Endothelial cell of umbilical vein (primary cell): ENCODE results near the gene TRIP13. TPM values are rescaled to one million over a fixed set of nuclear protein-coding genes. Genes with fewer than 3 reads are reported as not detected.
A peak's percentile ranks its signal among the peaks of the same experiment; 100 is the strongest.

Experiments
- BruUV-seq: library from RNA; stranded (reverse); fragments of 400-500 nt; replicated peaks from 2 replicates; lab custom pipeline; 2021; lab: Mats Ljungman, UMichigan
- CTCF ChIA-PET: fragments of 300-600, 350-600 bp; sonication (Branson Sonifier 250); formaldehyde crosslinking; loops from one replicate; lab custom pipeline; 2021; ENCODE audit warnings: antibody characterized with exemption, inconsistent platforms; lab: Charles Lee
- POLR2A ChIA-PET: fragments of 300-600, 350-600 bp; sonication (Branson Sonifier 250); formaldehyde crosslinking; loops from one replicate; lab custom pipeline; 2021; ENCODE audit warnings: antibody characterized with exemption, inconsistent platforms; lab: Charles Lee
- DNase-seq: peaks from one replicate; pipeline ENCODE4 v3.0.0-alpha.2; 2011; ENCODE audit warnings: low read depth, low spot score
- FAIRE-seq: peaks from 2 replicates; lab custom pipeline; 2011; peaks lifted over from hg19 to GRCh38; lab: Jason Lieb, UNC
- H2AFZ ChIP-seq: 2 replicates; pipeline ENCODE4 v1.6.0; 2012; ENCODE audit warnings: low read depth, low read length, control low read depth, inconsistent platforms
- H3K27ac ChIP-seq: 2 replicates; pipeline ENCODE4 v1.5.1; 2011; ENCODE audit warnings: low read depth, mild to moderate bottlenecking, control low read depth, low read length, moderate library complexity; ENCODE audit not compliant: insufficient read depth
- H3K27me3 ChIP-seq, 2 experiments: 2 replicates each; pipeline versions ENCODE4 v1.6.0 to v1.6.1; 2011; ENCODE audit warnings: low read length in 2 of 2, mixed read lengths in 1 of 2; ENCODE audit not compliant: control insufficient read depth in 2 of 2, insufficient read depth in 2 of 2
- H3K36me3 ChIP-seq, 2 experiments: 2 replicates in 1 of 2; 3 replicates in 1 of 2; pipeline ENCODE4 v1.5.1; 2011; ENCODE audit warnings: low read length in 2 of 2, mild to moderate bottlenecking in 1 of 2, moderate library complexity in 1 of 2; ENCODE audit not compliant: control insufficient read depth in 2 of 2, insufficient read depth in 2 of 2; ENCODE audit errors: extremely low read depth in 1 of 2
- H3K4me1 ChIP-seq: 3 replicates; pipeline ENCODE4 v1.5.1; 2011; ENCODE audit warnings: mild to moderate bottlenecking, low read length; ENCODE audit not compliant: control insufficient read depth, insufficient read depth; ENCODE audit errors: extremely low read depth
- H3K4me2 ChIP-seq: 2 replicates; pipeline ENCODE4 v1.6.1; 2011; ENCODE audit warnings: low read length, control low read depth, mixed read lengths; ENCODE audit not compliant: insufficient read depth
- H3K4me3 ChIP-seq, 3 experiments: fragments of 200-600 bp in 1 of 3; sonication (generic), shearing (Covaris generic) in 1 of 3; replicated peaks in 1 of 3; 2 replicates each; pipeline ENCODE4 v1.5.1; 2011 to 2016; ENCODE audit warnings: control low read depth in 3 of 3, low read length in 3 of 3, mild to moderate bottlenecking in 2 of 3, inconsistent platforms in 1 of 3, low read depth in 1 of 3, moderate library complexity in 1 of 3; ENCODE audit not compliant: insufficient read depth in 1 of 3
- H3K79me2 ChIP-seq: 2 replicates; pipeline ENCODE4 v1.6.0; 2012; ENCODE audit warnings: low read length, inconsistent platforms; ENCODE audit not compliant: control insufficient read depth, insufficient read depth
- H3K9ac ChIP-seq: replicated peaks from 2 replicates; pipeline ENCODE3; 2011; ENCODE audit warnings: low read length, control low read depth; ENCODE audit not compliant: insufficient read depth; ENCODE audit errors: extremely low read depth
- H3K9me1 ChIP-seq: replicated peaks from 3 replicates; pipeline ENCODE4 v1.6.0; 2011; ENCODE audit warnings: mild to moderate bottlenecking, low read length; ENCODE audit not compliant: control insufficient read depth, insufficient read depth; ENCODE audit errors: extremely low read depth
- H3K9me3 ChIP-seq: replicated peaks from 2 replicates; pipeline ENCODE4 v1.5.1; 2012; ENCODE audit warnings: low read length, inconsistent platforms; ENCODE audit not compliant: control insufficient read depth, insufficient read depth
- H4K20me1 ChIP-seq: replicated peaks from 2 replicates; pipeline ENCODE3; 2011; ENCODE audit warnings: mild to moderate bottlenecking, low read length; ENCODE audit not compliant: control insufficient read depth, insufficient read depth; ENCODE audit errors: extremely low read depth
- CTCF ChIP-seq, 2 donors: IDR thresholded peaks; 1 replicate in 1 of 2; 2 replicates in 1 of 2; pipeline ENCODE4 v1.5.1; 2011; ENCODE audit warnings: low read length in 2 of 2, mild to moderate bottlenecking in 2 of 2, moderate library complexity in 2 of 2, control low read depth in 1 of 2, inconsistent platforms in 1 of 2, low read depth in 1 of 2; ENCODE audit not compliant: insufficient read depth in 1 of 2; ENCODE audit errors: extremely low read depth in 1 of 2
- EZH2 ChIP-seq: IDR thresholded peaks from 2 replicates; pipeline ENCODE4 v1.6.1; 2012; ENCODE audit warnings: borderline replicate concordance, low read depth, mild to moderate bottlenecking, moderate library complexity, low read length, inconsistent platforms; ENCODE audit not compliant: severe bottlenecking
- FOS ChIP-seq: IDR thresholded peaks from 2 replicates; pipeline ENCODE4 v1.6.1; 2011; ENCODE audit warnings: mild to moderate bottlenecking, low read length, moderate library complexity, borderline replicate concordance; ENCODE audit not compliant: insufficient read depth
- GATA2 ChIP-seq: IDR thresholded peaks from 2 replicates; pipeline ENCODE4 v1.7.0; 2011; ENCODE audit warnings: low read depth, mild to moderate bottlenecking, moderate library complexity, mixed read lengths, low read length; ENCODE audit not compliant: insufficient read length, insufficient read depth
- JUN ChIP-seq: IDR thresholded peaks from 2 replicates; pipeline ENCODE4 v1.6.1; 2011; ENCODE audit warnings: borderline replicate concordance, low read depth; ENCODE audit not compliant: insufficient read length, insufficient read depth
- MAX ChIP-seq: IDR thresholded peaks from 2 replicates; pipeline ENCODE4 v1.6.1; 2011; ENCODE audit not compliant: insufficient read depth, insufficient read length
- MYC ChIP-seq: IDR thresholded peaks from one replicate; pipeline ENCODE4 v1.6.1; 2011; ENCODE audit warnings: mild to moderate bottlenecking, low read depth, low read length
- POLR2A ChIP-seq: IDR thresholded peaks from 2 replicates; pipeline ENCODE4 v1.6.1; 2012; ENCODE audit warnings: low read depth, mild to moderate bottlenecking, control low read depth, low read length
- POLR2AphosphoS5 ChIP-seq: IDR thresholded peaks from 2 replicates; pipeline ENCODE4 v1.6.1; 2012; ENCODE audit warnings: low read depth, mild to moderate bottlenecking, control low read depth, low read length, moderate library complexity; ENCODE audit not compliant: insufficient read depth
- dilution Hi-C: fragments of 300-500 bp; cut with MboI; formaldehyde crosslinking; loops from one replicate; pipeline ENCODE4 v1.15.0; 2019; ENCODE audit warnings: low sequenced_read_pairs; ENCODE audit not compliant: extremely low pct_ligation_motif_present
- intact Hi-C: fragments of 100-400 bp; cut with micrococcal nuclease; formaldehyde crosslinking; loops from one replicate; pipeline ENCODE4 v1.10.0; 2022
- polyA plus RNA-seq, 4 experiments: library from polyadenylated mRNA; depleted of rRNA in 3 of 4; stranded (reverse) in 3 of 4; unstranded in 1 of 4; fragments of >200 nt; gene quantifications; 2 replicates each; pipeline versions ENCODE4 v1.2.1 to v1.2.3, GENCODE V29; 2011 to 2012; ENCODE audit warnings: missing spikeins in 1 of 4
- total RNA-seq: library from RNA; stranded (reverse); gene quantifications from 2 replicates; pipeline ENCODE4 v1.2.3, GENCODE V29; 2021

TRIP13 gene
- total and polyA plus RNA-seq, 2 donors (not counting 3 experiments of a cell fraction or from before 2014, with no cell fraction given), result 17.4 to 39.0 TPM

- no TSS peak for BruUV-seq
- DNase-seq, result no peak
- Histone ChIP-seq H3K4me2 (peak overlapping the region; percentile 9), H3K9me1 (no peaks in the 10 kb centered on the region), H3K36me3 (peaks cover 0 to 30% of the 10 kb centered on the region in 2 experiments), H4K20me1 (no peaks in the 10 kb centered on the region), H3K4me1 (peaks cover 14% of the 10 kb centered on the region), H3K4me3 (peak overlapping the region in 2 of 3 experiments; percentile 63 to 69), H3K9me3 (no peaks in the 10 kb centered on the region), H3K79me2 (peaks cover 64% of the 10 kb centered on the region), H3K27me3 (no peaks in the 10 kb centered on the region), H3K27ac (no peak overlapping the region), H3K9ac (peak overlapping the region; percentile 72), H2AFZ (no peak overlapping the region)
- intact Hi-C loops, result no loop called here
- ChIA-PET CTCF (interaction anchor here (1.1 to 4.7 kb wide), 3 partner anchors 11 to 222 kb away, joined by 3 to 29 read pairs (median 6); no protein-coding TSS in a partner anchor), POLR2A (no interaction called here)
- peak; percentile 53 for FAIRE-seq
- dilution Hi-C loops, result no loop called here
- TF ChIP-seq FOS (no peak), GATA2 (no peak), JUN (no peak), MAX (no peak)
Measured at GRCh38 chr5:891117-891836, 1.4 kb upstream of the TRIP13 start.

- H4K20me1 ChIP-seq, result no peaks in the 10 kb centered on the region
- H3K4me1 ChIP-seq, result peaks cover 14% of the 10 kb centered on the region
- no peaks in the 10 kb centered on the region for H3K9me3 ChIP-seq
- ChIA-PET CTCF (interaction anchor here (1.0 to 4.7 kb wide), 7 partner anchors 11 to 234 kb away, joined by 3 to 29 read pairs (median 4); no protein-coding TSS in a partner anchor), POLR2A (interaction anchor here (0.6 kb wide), 1 partner anchor 280 kb away, joined by 3 read pairs; no protein-coding TSS in a partner anchor)
- intact Hi-C loops (loop anchor here (1.0 to 2.0 kb wide), 2 partner anchors 19 to 65 kb away; no protein-coding TSS in a partner anchor), dilution Hi-C loops (no loop called here)
- no peak for FAIRE-seq
- no peaks in the 10 kb centered on the region for H3K9me1 ChIP-seq
- peaks cover 0 to 25% of the 10 kb centered on the region in 2 experiments for H3K36me3 ChIP-seq
- peaks cover 67% of the 10 kb centered on the region for H3K79me2 ChIP-seq
- no peaks in the 10 kb centered on the region for H3K27me3 ChIP-seq
- H2AFZ ChIP-seq, result peak overlapping the region; percentile 41
- DNase-seq, result peak; percentile 37
- peak overlapping the region; percentile 82 for H3K27ac ChIP-seq
- BruUV-seq, result TSS peak; percentile 19
- peak overlapping the region; percentile 72 for H3K9ac ChIP-seq
- H3K4me3 ChIP-seq, result peak overlapping the region; percentile 56 to 69 (median 63)
- peak overlapping the region; percentile 9 for H3K4me2 ChIP-seq
- no peak for TF ChIP-seq JUN
- TF ChIP-seq FOS, result no peak
- TF ChIP-seq MYC, result no peak
- no peak for TF ChIP-seq GATA2
- TF ChIP-seq MAX, result no peak
- no peak for TF ChIP-seq POLR2A
- TF ChIP-seq CTCF (IDR thresholded peaks at IDR 0.05; ENCODE audit: extremely low read depth in 1 of 2, insufficient read depth in 1 of 2, low read depth in 1 of 2, low read length in 2 of 2), result no peak
- no peak for TF ChIP-seq EZH2
- TF ChIP-seq POLR2AphosphoS5, result no peak
Measured at GRCh38 chr5:891837-892393, 769 bp upstream of the TRIP13 start.
